NCI-H510A treated with DMSO at 0.1 percent for 48 hours (cell line): Measurements from ENCODE around the gene ESRRA.
A peak's percentile ranks its signal among the peaks of the same experiment; 100 is the strongest.

Experiments used
- DNase-seq: peaks from one replicate; lab custom pipeline; 2025; lab: John Stamatoyannopoulos, UW

ESRRA gene

DNA sequence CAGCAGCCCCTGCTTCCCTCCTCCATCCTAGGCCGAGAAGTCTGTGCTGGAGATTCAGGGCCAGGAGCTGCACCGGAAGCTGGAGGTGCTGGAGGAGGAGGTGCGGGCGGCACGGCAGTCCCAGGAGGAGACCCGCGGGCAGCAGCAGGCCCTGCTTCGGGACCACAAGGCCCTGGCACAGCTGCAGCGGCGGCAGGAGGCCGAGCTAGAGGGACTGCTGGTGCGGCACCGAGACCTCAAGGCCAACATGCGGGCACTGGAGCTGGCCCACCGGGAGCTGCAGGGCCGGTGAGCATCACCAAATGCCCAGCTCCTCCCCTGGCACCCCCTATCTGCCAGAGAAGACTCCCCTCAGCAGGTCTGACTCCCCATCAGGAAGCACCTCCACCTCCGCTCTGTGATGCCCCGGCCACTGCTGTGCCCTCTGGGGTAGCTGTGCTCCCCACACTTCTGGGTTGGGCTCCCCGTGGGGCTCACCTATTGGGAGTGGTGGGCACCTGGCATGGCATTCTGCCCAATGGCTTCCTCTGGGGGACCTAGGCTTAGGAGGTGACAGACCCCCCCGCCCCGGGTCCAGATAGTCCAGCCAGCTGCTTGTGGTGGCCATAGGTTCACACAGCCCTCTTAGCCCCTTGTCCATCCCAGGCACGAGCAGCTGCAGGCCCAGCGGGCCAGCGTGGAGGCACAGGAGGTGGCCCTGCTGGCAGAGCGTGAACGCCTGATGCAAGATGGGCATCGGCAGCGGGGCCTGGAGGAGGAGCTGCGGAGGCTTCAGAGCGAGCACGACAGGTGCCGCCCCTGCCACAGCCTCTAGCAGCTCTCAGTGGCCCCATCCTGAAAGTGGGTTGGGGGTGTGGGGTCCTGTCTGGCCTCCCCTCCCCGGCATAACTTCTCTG lies 47.0 kb downstream of the ESRRA start:
- peak; percentile 83 for DNase-seq

GRCh38 chr11:64352995-64353714 lies 47.8 kb downstream of the ESRRA start:
- DNase-seq = peak; percentile 83

DNA sequence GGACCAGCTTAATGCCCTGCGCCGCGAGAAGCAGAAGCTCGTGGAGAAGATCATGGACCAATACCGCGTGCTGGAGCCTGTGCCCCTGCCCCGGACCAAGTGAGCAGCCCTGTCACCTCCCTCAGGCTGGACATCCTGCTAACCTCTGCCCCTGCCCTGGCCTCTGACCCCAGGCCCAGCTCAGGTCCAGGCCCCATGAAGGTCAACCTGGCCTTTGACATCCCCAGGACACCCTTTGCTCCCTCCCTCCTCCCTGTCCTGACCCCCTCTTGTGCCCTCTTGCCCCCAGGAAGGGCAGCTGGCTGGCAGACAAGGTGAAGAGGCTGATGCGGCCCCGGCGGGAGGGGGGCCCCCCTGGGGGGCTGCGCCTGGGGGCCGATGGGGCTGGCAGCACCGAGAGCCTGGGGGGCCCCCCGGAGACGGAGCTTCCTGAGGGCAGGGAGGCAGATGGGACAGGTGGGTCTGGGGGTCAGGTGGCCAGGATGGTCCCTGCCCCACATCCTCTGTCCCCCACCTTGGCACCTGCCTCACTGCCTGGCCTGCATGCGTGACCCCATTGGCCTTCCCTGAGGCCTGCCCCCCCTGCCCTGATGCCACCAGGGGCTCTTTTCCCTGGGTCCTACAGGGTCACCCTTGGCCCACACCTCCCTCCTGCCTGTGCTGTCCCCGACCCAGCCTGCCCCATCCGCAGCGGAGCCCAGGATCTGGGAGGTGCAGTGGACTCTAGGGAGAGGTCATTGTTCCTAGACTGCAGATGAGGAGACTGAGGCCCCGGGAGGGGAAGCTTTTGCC lies 48.6 kb downstream of the ESRRA start:
- no peak for DNase-seq

GRCh38 chr11:64355078-64355940 lies 50.0 kb downstream of the ESRRA start:
- peak; percentile 84 for DNase-seq

- peak; percentile 33 for DNase-seq
Measured at GRCh38 chr11:64356498-64357411, 51.4 kb downstream of the ESRRA start.

GRCh38 chr11:64357446-64357845 lies 52.1 kb downstream of the ESRRA start:
- no peak for DNase-seq

GRCh38 chr11:64357904-64358535 lies 52.7 kb downstream of the ESRRA start:
- no peak for DNase-seq

GRCh38 chr11:64358536-64358906 lies 53.2 kb downstream of the ESRRA start:
- no peak for DNase-seq

GRCh38 chr11:64358907-64359711 lies 53.8 kb downstream of the ESRRA start, which contains the start of gene RPS6KA4:
RPS6KA4 (plus strand) TSS chr11:64359162; CDS start chr11:64359236, 74 bp downstream.
- DNase-seq = peak; percentile 53

- peak; percentile 26 for DNase-seq
Measured at GRCh38 chr11:64359712-64360445, 54.6 kb downstream of the ESRRA start.

GRCh38 chr11:64360448-64360921 lies 55.2 kb downstream of the ESRRA start:
- no peak for DNase-seq

- DNase-seq = no peak
Measured at GRCh38 chr11:64361659-64362058, 56.3 kb downstream of the ESRRA start.

GRCh38 chr11:64362339-64362738 lies 57.0 kb downstream of the ESRRA start:
- DNase-seq = no peak

GRCh38 chr11:64364435-64364834 lies 59.1 kb downstream of the ESRRA start:
- no peak for DNase-seq

DNA sequence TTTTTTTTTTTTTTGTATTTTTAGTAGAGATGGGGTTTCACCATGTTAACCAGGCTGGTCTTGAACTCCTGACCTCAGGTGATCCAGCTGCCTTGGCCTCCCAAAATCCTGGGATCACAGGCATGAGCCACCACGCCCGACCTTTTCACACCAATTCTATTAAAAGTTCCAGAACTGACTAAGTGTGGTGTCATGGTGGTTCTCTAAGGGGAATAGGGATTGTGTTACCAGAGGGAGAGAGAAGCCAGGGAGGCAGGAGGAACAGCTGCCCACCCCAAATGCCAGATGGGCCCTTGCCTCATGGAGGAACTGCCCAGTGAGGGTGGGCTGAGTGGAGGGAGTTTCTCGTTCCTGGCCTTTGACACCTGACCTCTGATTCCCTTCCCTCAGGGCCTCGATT lies 59.6 kb downstream of the ESRRA start:
- DNase-seq = no peak
